Spleen (tissue), 11 donors: ENCODE measurements around the gene USP35. TPM values are rescaled to one million over a fixed set of nuclear protein-coding genes. Genes with fewer than 3 reads are reported as not detected.

Source experiments
- DNase-seq: peaks from one replicate; pipeline ENCODE4 v3.0.0-alpha.2; 2020
- H3K27ac ChIP-seq, 8 donors: fragments of 200-600 bp; sonication (generic) in 7 of 8; 1 replicate in 4 of 8; 2 replicates in 4 of 8; pipeline versions ENCODE4 v1.5.0 to v1.8.0; 2016 to 2021; ENCODE audit warnings: inconsistent platforms in 4 of 8, mild to moderate bottlenecking in 4 of 8, moderate library complexity in 1 of 8
- H3K27me3 ChIP-seq, 7 donors: fragments of 200-600 bp; sonication (generic) in 6 of 7; replicated peaks in 1 of 7; 1 replicate in 4 of 7; 2 replicates in 3 of 7; pipeline versions ENCODE4 v1.5.0 to v1.8.0; 2016 to 2021; ENCODE audit warnings: inconsistent platforms in 3 of 7, mild to moderate bottlenecking in 1 of 7
- H3K36me3 ChIP-seq, 6 donors: fragments of 200-600 bp; sonication (generic) in 5 of 6; 1 replicate in 4 of 6; 2 replicates in 2 of 6; pipeline versions ENCODE4 v1.5.0 to v1.8.0; 2016 to 2021; ENCODE audit warnings: inconsistent platforms in 2 of 6
- H3K4me1 ChIP-seq, 6 donors: fragments of 200-600 bp; sonication (generic) in 5 of 6; 1 replicate in 3 of 6; 2 replicates in 3 of 6; pipeline versions ENCODE4 v1.5.0 to v1.8.0; 2016 to 2021; ENCODE audit warnings: inconsistent platforms in 3 of 6
- H3K4me3 ChIP-seq, 8 donors: fragments of 200-600 bp; sonication (generic) in 7 of 8; 1 replicate in 4 of 8; 2 replicates in 4 of 8; pipeline versions ENCODE4 v1.5.0 to v1.8.0; 2016 to 2021; ENCODE audit warnings: inconsistent platforms in 4 of 8, mild to moderate bottlenecking in 4 of 8, moderate library complexity in 2 of 8
- H3K9me3 ChIP-seq, 8 donors: fragments of 200-600 bp; sonication (generic) in 7 of 8; 1 replicate in 4 of 8; 2 replicates in 4 of 8; pipeline versions ENCODE4 v1.5.0 to v1.8.0; 2016 to 2021; ENCODE audit warnings: inconsistent platforms in 4 of 8
- CTCF ChIP-seq, 11 experiments: fragments of 200-600 bp in 7 of 11; fragments of 450-650 bp in 4 of 11; sonication (generic) in 4 of 11; IDR thresholded peaks in 8 of 11; conservative IDR thresholded peaks in 3 of 11; 1 replicate in 7 of 11; 2 replicates in 4 of 11; pipeline versions ENCODE4 v1.4.0 to v1.8.0; 2016 to 2021; ENCODE audit warnings: antibody characterized with exemption in 11 of 11, inconsistent platforms in 4 of 11, mild to moderate bottlenecking in 1 of 11
- POLR2A ChIP-seq, 3 donors: fragments of 450-650 bp; IDR thresholded peaks; one replicate each; pipeline ENCODE4 v1.5.1; 2017; ENCODE audit warnings: antibody characterized with exemption in 3 of 3, mild to moderate bottlenecking in 1 of 3
- POLR2AphosphoS5 ChIP-seq, 3 donors: sonication (generic); formaldehyde crosslinking; IDR thresholded peaks; one replicate each; pipeline ENCODE4 v1.5.1; 2017; ENCODE audit warnings: antibody characterized with exemption in 3 of 3
- WGBS, 5 donors: extraction: QIAGEN DNeasy Blood & Tissue Kit in 3 of 5; methylation state at CpG; one replicate each; pipeline versions ENCODE4 v1.1.5 to v1.1.7; 2013 to 2018; 5-methylcytosine and 5-hydroxymethylcytosine counted together
- intact Hi-C: fragments of 100-400 bp; cut with DNase I; formaldehyde crosslinking; loops from one replicate; pipeline ENCODE4 v1.15.0; 2023; ENCODE audit warnings: low total_unique reads
- polyA plus RNA-seq, 3 donors: library from polyadenylated mRNA; stranded (reverse); fragments of 200-250 nt; gene quantifications; one replicate each; pipeline ENCODE4 v1.2.1, GENCODE V29; 2013
- total RNA-seq, 7 donors: library from RNA; depleted of rRNA in 3 of 7; stranded (reverse); fragments of >200 nt in 3 of 7; fragmentation: NEBNext Ultra II Directional in 4 of 7; extraction: Animal tissue kit (Norgen Biotek cat#: 25700) in 4 of 7; gene quantifications; one replicate each; pipeline versions ENCODE4 v1.1.0 to v1.2.1, GENCODE V29; 2016 to 2021
- donor health status: healthy with polysubstance abuse.
- donor health status: DM: no; HTN: no; CAD: no; lungs with moderate emphysema.
- donor health status: DM: no; HTN: no; CAD: no.
- donor health status: Bipolar disorder and iron deficiency.
- donor health status: healthy.
- donor health status: DM: no; HTN: no; CAD: no.
- donor health status: DM: yes; HTN: yes; CAD: no.

The USP35 gene
- total and polyA plus RNA-seq, 10 donors, result 1.6 to 9.5 (median 6.3) TPM

GRCh38 chr11:78177216-78177615 is 11.5 kb upstream of the USP35 start:
- no peaks in the 10 kb centered on the region for H3K4me1 ChIP-seq
- peaks cover 0 to 40% (median 16%) of the 10 kb centered on the region in 6 donors for H3K36me3 ChIP-seq
- WGBS, 5 donors, result 91 to 95% (median 92%) methylated on average over 7 of the region's 7 CpGs
- peaks cover 0 to 11% (median 0%) of the 10 kb centered on the region in 8 donors for H3K9me3 ChIP-seq
- DNase-seq, result no peak
- intact Hi-C loops, result no loop called here
- no peak for TF ChIP-seq POLR2AphosphoS5 (IDR thresholded peaks at IDR 0.05)
- TF ChIP-seq CTCF (IDR thresholded peaks at IDR 0.05 in 8 of 11, conservative IDR thresholded peaks at IDR 0.05 in 3 of 11), result no peak
- TF ChIP-seq POLR2A (IDR thresholded peaks at IDR 0.05), result no peak
- H3K27me3 ChIP-seq, result no peaks in the 10 kb centered on the region
- H3K27ac ChIP-seq, result no peak overlapping the region
- H3K4me3 ChIP-seq, result no peak overlapping the region

GRCh38 chr11:78179459-78180071 is 9.2 kb upstream of the USP35 start:
- H3K4me3 ChIP-seq, result no peak overlapping the region
- H3K27ac ChIP-seq, result no peak overlapping the region
- intact Hi-C loops, result no loop called here
- peaks cover 0 to 11% (median 0%) of the 10 kb centered on the region in 8 donors for H3K9me3 ChIP-seq
- TF ChIP-seq CTCF (IDR thresholded peaks at IDR 0.05 in 8 of 11, conservative IDR thresholded peaks at IDR 0.05 in 3 of 11) (no peak), POLR2A (IDR thresholded peaks at IDR 0.05) (no peak), POLR2AphosphoS5 (IDR thresholded peaks at IDR 0.05) (no peak)
- peaks cover 0 to 4% (median 0%) of the 10 kb centered on the region in 6 donors for H3K4me1 ChIP-seq
- no peaks in the 10 kb centered on the region for H3K27me3 ChIP-seq
- no peak for DNase-seq
- H3K36me3 ChIP-seq, result peaks cover 0 to 25% (median 0%) of the 10 kb centered on the region in 6 donors
- 78 to 87% (median 81%) methylated on average over 7 of the region's 7 CpGs for WGBS, 5 donors

- Histone ChIP-seq H3K4me1 (peaks cover 0 to 8% (median 2%) of the 10 kb centered on the region in 6 donors), H3K27me3 (no peaks in the 10 kb centered on the region), H3K9me3 (peaks cover 0 to 11% (median 0%) of the 10 kb centered on the region in 8 donors), H3K36me3 (peaks cover 0 to 28% (median 0%) of the 10 kb centered on the region in 6 donors), H3K27ac (peak overlapping the region in 2 of 8 donors; percentile 35 to 69), H3K4me3 (no peak overlapping the region)
- 87 to 96% (median 88%) methylated on average over 4 of the region's 4 CpGs for WGBS, 5 donors
- intact Hi-C loops, result no loop called here
- DNase-seq, result no peak
- TF ChIP-seq POLR2AphosphoS5 (IDR thresholded peaks at IDR 0.05) (no peak), CTCF (IDR thresholded peaks at IDR 0.05 in 8 of 11, conservative IDR thresholded peaks at IDR 0.05 in 3 of 11) (no peak), POLR2A (IDR thresholded peaks at IDR 0.05) (no peak)
Measured at GRCh38 chr11:78180751-78181150, 8.0 kb upstream of the USP35 start.

GRCh38 chr11:78181185-78181584 is 7.5 kb upstream of the USP35 start:
- no peaks in the 10 kb centered on the region for H3K27me3 ChIP-seq
- H3K36me3 ChIP-seq, result peaks cover 0 to 33% (median 0%) of the 10 kb centered on the region in 6 donors
- intact Hi-C loops, result no loop called here
- H3K9me3 ChIP-seq, result peaks cover 0 to 11% (median 0%) of the 10 kb centered on the region in 8 donors
- no peak for DNase-seq
- no peak overlapping the region for H3K4me3 ChIP-seq
- TF ChIP-seq POLR2AphosphoS5 (IDR thresholded peaks at IDR 0.05), result no peak
- peak overlapping the region in 2 of 8 donors; percentile 35 to 69 for H3K27ac ChIP-seq
- 49 to 85% (median 71%) methylated on average over 2 of the region's 2 CpGs for whole genome bisulfite sequencing, 5 donors
- H3K4me1 ChIP-seq, result peaks cover 0 to 12% (median 4%) of the 10 kb centered on the region in 6 donors
